ENCODE data around the gene MRPL18.
"Not testable (repeated sequence)": the region's sequence is repeated elsewhere in the genome, so short reads cannot be mapped to it uniquely, and the experiment has no call there.

Gene MRPL18

DNA sequence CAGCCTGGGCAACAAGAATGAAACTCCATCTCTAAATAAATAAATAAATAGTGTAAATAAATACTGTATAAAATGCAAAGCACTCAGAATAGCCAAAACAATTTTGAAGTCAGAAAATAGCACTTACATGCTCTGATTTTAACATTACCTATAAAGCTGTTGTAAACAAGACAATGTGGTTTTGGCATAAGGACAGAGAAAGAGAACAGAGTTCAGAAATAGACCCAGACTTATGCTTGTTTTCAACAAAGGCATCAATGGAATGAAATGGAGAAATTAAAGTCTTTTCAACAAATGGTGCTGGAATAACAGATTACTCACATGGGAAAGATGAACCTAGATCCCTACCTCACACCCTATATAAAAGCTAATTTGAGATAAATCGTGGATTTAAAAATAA lies 18.1 kb upstream of the MRPL18 start:
- H3K4me3 ChIP-seq (ENCODE audit: low read depth, low read length), result no peak overlapping the region

DNA sequence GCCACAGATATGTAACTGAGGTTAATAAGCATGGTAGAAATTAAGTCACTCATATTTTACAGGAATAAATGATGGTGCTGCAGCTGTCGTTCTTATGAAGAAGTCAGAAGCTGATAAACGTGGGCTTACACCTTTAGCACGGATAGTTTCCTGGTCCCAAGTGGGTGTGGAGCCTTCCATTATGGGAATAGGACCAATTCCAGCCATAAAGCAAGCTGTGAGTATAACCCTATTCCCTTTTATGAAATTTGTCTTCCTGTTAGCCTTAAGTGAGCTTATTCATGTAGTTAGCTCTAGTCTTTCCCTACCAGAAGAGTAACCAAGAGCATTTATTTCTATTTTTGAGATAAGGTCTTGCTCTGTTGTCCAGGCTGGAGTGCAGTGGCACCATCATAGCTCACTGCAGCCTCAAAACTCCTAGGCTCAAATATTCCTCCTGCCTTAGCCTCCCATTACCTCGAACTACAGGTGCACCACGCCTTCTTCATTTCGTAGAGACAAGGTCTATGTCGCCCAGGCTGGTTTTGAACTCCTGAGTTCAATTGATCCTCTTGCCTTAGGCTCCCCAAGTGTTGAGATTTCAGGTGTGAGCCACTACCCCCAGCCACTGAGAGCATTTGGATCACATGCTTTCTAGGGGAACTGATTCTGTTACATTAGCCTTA lies 12.9 kb upstream of the MRPL18 start:
- H3K4me3 ChIP-seq (ENCODE audit: low read depth, low read length), result no peak overlapping the region

DNA sequence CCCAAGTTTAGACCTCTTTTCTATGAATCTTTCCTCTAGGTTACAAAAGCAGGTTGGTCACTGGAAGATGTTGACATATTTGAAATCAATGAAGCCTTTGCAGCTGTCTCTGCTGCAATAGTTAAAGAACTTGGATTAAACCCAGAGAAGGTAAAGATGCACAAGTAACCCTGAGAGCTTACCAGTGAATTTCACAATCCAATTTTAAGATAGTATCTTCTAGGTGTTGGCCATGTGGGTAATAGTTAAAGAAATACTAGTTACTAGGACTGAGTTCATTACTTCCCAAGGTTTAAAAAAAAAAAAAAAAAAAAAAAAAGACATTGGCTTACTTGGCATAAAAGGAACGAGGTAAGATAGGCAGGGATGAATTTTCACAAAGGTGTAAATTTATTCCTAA lies 12.1 kb upstream of the MRPL18 start:
- H3K4me3 ChIP-seq (ENCODE audit: low read depth, low read length), result no peak overlapping the region

DNA sequence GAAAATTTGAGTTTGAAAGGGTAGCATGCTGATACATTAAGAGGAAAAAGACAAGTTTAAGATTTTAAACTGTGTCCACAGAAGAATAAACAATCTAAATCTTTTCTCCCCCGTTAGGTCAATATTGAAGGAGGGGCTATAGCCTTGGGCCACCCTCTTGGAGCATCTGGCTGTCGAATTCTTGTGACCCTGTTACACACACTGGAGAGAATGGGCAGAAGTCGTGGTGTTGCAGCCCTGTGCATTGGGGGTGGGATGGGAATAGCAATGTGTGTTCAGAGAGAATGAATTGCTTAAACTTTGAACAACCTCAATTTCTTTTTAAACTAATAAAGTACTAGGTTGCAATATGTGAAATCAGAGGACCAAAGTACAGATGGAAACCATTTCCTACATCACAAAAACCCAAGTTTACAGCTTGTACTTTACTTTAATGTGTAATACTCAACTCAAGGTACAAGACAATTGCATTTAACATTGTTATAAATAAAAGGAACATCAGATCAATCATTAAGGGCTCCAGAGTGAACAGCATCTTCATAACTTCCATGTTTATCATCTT lies 11.6 kb upstream of the MRPL18 start:
- no peak overlapping the region for H3K4me3 ChIP-seq (ENCODE audit: low read depth, low read length)

DNA sequence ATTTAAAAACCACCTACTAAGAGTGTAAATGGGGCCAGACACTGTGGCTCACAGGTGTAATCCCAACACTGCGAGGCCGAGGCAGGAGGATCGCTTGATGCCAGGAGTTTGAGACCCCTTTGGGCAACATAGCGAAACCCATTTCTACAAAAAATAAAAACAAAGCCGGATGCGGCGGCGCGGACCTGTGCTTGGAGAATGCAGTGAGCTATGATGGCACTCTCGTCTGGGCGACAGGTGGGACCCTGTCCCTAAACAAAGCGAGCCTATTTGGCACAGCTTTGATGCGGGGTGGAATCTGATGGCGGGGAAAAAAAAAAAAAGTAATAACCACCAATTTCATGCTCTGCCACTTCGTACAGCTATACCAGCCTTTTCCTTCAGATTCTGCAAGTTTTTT lies 2.0 kb upstream of the MRPL18 start:
- H3K4me3 ChIP-seq (ENCODE audit: low read depth, low read length), result peak overlapping the region; percentile 89

DNA sequence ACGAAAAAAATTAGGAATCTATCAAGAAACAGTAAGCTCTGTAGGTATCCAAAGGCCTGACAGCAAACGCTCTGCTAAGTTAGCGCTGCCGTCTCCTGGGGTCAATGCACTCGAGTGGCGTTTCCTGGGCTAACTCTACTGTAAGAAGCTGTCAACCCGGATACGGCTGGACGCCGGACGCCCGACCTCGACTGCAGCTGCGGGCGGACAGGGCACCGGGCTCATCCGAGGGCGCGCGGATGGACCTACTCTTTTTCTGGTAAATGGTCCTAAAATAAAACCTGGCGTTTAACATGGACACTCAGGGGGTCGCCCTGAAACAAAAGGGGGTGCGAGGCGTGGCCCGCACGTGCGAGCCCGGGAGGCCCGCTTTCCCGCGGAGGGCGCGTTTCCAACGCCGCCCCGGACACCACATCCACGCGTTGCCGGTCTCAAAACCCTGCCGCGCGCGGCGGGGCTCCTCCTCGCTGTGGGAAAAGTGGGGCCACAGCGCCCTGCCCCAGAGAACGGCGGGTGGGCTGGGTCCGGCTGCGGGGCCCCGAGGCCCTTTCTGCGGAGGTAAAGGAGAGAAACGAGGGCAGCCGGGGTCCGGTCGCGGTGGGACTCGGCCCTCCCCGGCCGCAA lies 1.4 kb upstream of the MRPL18 start:
- H3K4me3 ChIP-seq (ENCODE audit: low read depth, low read length), result peak overlapping the region; percentile 89

DNA sequence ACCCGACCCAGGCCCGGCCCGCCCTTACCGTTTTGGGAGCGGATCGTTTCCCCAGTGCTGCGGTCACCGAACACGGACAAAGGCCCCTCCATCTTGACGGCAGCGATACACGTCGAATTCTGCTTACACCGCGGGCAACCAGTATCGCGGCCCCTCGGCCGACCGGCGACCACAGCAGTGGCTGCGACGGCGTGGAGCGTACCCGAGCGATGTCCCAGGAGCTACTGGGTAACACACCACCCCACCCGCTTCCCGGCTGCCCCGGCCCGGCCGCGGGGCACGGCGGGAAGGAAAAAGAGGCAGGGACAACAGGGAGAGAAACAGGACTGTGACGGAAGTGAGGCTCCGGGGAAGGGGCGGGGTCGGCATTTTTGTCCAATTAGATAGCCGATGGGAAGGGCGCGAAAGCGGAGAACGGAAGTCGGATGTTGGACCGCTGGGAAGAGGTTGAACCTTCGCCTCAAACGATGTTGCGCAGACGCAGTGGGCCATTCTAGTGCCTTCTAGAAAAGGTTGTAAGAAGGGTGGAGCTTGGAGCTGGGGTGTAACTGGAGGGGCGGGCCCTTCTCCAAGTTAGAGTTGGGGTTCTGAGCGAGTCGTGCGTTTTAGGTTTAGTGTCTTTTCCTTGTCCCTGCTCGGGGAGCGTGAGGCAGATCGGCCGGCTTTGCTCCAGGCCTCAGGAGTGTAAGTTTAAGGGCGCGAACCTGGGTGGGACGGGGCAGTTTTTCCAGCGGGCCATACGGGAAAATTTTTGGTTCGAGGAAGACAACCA lies 704 bp upstream of the MRPL18 start, which contains the start of gene TCP1:
TCP1 (minus strand) TSS at position 226 of the 772 bp plus-strand sequence; CDS start at position 92, 134 bp downstream.
- peak within 1 kb of the TSS; percentile 98 for H3K4me3 ChIP-seq (ENCODE audit: low read depth, low read length)

DNA sequence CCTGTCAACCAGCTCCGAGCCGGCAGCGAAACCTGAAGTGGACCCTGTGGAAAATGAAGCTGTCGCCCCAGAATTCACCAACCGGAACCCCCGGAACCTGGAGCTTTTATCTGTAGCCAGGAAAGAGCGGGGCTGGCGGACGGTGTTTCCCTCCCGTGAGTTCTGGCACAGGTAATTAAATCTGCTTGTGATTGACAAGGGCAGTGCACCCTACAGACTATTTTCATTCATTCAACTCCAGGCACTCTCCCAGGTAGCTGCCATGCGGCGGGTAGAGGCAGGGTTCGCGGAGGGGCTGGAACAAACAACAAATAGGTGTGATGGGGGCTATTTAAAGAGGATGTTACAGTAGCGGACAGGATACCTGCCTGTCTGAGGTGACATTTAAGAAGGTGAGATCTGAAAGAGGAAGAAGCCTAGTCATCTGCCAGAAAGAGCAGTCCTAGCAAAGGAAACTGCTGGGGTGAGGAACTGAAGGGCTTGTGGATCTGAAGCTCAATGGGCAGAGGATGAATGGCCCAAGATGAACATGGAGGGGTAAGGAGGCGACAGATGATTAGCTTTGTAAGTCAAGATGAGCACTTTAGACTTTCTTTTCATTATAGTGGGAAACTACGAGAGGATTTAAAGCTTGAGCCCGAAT lies 810 bp downstream of the MRPL18 start:
- peak overlapping the region; percentile 98 for H3K4me3 ChIP-seq (ENCODE audit: low read depth, low read length)

DNA sequence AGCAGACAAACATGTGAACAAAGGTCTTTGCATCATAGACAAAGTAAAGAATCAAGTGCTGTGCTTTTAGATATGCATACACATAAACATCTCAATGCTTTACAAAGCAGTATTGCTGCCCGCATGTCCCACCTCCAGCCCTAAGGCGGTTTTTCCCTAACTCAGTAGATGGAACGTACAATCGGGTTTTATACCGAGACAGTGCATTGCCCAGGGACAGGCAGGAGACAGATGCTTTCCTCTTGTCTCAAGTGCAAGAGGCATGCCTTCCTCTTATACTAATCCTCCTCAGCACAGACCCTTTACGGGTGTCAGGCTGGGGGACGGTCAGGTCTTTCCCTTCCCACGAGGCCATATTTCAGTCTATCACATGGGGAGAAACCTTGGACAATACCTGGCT lies 4.7 kb downstream of the MRPL18 start:
- not testable (repeated sequence) for H3K4me3 ChIP-seq (ENCODE audit: low read depth, low read length)

DNA sequence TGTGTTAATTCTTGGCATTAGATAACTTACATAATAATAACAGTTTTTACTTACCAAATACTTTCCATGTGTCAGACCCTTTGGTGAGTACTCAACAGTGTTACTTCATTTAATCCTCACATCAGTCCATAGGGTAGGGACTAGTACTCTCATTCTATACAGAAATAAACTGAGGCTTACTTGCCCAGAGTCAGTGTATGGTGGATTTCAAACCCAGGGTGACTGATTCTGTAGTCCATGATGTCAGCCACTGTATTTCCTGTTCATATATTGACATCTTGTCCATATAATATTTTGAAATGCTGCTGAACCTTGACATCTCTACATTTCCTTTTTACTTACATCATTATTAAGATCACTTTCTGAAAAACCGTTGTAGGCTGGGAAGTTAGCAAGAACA lies 7.3 kb downstream of the MRPL18 start:
- no peak overlapping the region for H3K4me3 ChIP-seq (ENCODE audit: low read depth, low read length)

DNA sequence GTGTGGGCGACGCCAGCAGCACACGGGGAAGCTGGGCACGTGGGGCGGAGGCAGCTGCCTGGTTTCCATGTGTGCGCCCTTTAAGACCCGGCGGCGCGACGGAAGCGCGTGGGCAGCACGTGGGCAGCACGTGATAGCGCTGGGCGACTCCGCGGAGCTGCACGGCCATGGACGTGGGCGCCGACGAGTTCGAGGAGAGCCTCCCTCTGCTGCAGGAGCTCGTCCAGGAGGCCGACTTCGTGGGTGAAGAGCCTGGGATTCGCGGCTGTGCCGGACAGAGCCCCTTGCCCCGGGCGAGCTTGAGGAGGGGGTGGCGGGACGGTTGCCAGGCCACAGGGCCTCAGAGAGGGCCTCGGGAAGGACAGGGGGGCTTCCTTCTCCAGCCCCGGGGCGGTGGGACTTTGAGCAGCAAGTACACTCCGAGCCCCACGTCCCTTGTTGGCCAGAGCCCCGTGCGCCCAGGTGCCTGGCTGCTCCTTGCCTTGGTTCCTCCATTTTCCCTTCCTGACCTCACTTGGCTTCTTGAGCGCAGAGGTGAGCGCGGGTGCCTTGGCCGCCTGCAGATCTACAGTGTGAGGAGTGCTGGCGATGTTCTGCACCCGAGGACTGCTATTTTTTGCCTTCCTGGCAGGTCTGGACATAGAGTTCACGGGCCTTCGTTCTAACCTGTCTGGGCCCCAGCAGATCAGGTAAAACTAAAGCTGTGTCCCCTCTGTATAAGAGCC lies 10.0 kb downstream of the MRPL18 start, which contains the start of gene PNLDC1:
PNLDC1 (plus strand) TSS at position 136 of the 725 bp plus-strand sequence; CDS start at position 168, 32 bp downstream.
- no peak within 1 kb of the TSS for H3K4me3 ChIP-seq (ENCODE audit: low read depth, low read length)

DNA sequence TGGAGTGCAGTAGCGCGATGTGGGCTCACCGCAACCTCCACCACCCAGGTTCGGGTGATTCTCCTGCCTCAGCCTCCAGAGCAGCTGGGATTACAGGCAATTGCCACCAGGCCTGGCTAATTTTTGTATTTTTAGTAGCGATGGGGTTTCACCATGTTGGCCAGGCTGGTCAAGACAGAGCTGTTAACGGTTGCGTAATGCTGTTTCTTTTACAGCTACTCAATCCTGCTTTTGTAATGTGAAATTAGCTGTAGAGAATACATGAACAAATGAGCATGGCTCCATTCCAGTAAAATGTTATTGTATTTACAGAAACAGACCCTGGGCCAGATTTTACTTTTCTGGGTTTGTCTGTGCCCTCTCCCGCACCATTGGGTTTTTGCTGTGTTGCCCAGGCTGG lies 11.7 kb downstream of the MRPL18 start:
- no peak overlapping the region for H3K4me3 ChIP-seq (ENCODE audit: low read depth, low read length)

DNA sequence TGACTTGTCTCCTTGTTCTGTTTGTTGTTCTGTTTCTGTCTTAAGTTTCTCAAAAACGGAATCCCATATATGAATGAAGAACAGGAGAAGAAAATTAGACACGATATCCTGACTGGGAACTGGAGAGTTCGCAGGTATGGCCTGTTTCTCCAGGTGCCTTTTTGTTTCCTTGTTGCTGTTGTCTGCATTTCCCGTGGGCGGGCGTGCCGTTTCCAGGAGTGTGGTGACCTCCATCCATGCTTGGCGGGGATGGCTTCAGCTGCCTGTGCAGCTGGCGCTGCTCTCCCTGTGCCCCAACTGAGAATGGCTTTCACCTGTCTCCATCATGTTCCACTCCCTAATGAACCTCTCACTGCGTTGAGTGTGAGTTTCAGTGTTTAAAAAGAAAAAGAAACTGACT lies 14.2 kb downstream of the MRPL18 start:
- no peak overlapping the region for H3K4me3 ChIP-seq (ENCODE audit: low read depth, low read length)

DNA sequence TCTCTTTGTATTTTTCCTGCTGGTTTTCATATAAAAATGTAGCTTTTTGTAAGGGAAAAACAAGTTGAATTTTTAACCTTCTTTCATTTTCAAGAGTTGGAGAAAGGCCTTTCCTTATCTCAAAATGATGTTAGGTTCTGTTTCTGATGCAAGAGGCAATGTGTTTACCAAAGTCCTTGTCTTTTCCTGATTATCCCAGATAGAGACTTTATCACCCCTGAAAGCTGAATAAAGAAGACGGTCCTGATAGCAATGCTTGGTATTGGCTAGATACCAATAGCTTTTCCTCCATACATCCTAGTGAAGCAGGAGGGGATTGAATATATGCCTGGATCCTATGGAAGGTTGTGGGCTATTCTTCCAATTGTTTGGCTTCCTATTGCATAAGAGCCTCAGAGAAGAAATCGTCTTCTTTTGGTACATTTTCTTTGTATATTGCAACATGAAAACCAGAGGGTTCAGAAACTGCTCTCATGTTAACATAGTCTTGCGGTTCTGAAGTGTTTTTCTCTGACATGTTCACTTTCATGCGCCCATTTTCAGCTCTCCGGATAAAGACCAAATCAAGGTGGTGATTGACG lies 15.3 kb downstream of the MRPL18 start:
- H3K4me3 ChIP-seq (ENCODE audit: low read depth, low read length), result no peak overlapping the region

DNA sequence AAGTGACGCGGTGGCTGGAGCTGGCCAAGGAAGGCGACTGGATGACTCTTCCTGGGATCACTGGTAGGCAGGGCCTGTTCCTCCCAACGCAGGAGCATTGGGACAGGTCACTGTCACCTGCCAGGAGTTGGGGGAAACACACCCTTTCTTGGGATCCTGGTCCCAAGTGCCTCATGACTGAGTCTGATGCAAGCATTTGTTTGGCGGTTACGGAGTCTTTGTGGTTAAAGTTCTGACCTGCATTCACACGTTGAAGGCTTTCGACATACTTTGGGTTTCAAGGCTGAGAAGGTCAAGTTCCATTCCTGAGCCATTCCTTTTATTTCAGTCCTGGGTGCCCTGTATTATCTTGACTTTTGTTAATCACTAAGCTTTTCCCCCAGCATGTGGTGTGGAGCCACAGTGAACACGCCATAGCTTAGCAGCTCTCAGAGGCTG lies 15.8 kb downstream of the MRPL18 start:
- H3K4me3 ChIP-seq (ENCODE audit: low read depth, low read length), result no peak overlapping the region

DNA sequence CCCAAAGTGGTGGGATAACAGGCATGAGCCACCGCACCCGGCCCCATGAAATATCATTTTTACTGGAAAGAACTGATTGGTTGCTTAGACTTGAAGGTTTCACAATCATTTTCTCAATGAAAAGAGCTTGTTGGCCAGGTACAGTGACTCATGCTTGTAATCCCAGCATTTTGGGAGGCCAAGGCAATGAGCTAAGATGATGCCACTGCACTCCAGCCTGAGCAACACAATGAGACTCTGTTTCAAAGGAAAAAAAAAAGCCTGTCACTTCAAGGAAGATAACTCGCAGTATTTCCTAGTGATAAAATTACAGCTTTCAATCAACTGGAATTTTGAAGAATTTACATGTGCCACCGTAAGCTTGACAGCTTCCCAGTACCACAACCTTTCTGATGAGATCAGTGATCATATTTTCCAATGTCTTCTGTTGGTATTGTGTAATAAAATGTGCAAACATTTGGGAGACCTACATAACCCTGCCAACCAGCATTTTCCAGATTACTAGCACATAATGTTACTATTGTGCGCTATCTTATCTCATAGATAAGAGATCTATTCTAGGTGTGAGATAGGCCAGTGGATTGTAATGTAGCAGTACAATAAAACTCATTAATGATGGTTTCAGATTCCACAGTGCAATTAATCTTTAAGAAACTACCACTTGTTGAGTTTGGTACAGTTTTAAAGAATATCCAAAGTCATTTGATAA lies 17.0 kb downstream of the MRPL18 start:
- no peak overlapping the region for H3K4me3 ChIP-seq (ENCODE audit: low read depth, low read length)

DNA sequence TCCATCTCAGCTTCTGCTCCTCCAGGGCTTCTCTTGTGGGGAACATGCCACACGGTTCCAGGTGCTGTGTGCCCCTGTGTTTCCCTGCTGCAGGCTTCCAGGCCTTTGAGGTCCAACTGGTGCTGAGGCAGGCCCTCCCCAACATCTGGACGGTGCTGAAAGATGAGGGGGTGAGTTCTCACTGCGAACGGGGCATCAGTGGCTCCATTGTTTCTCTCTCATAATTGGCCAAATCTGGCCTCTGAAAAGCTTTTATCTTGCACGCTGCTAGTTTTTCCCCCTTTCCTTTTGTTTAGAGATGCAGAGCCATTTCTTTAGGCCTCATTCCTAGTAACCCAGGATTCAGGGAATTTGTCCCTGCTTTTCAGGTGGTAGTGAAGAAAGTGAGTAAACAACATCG lies 18.4 kb downstream of the MRPL18 start:
- no peak overlapping the region for H3K4me3 ChIP-seq (ENCODE audit: low read depth, low read length)

DNA sequence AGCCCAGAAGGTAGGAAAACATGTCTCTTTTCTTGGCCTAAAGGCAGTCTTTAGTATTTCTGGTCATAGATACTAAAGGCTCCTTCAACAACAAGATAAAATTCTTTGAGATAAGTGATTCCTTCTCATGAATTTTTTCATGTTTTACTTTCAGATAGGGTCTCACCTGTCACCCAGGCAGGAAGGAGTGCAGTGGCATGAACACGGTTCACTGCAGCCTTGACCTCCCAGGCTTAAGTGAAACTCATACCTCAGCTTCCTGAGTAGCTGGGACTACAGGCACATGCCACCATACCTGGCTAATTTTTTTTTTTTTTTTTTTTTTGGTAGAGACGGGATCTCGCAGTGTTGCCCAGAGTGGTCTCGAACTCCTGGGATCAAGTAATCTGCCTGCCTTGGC lies 18.9 kb downstream of the MRPL18 start:
- H3K4me3 ChIP-seq (ENCODE audit: low read depth, low read length), result no peak overlapping the region

DNA sequence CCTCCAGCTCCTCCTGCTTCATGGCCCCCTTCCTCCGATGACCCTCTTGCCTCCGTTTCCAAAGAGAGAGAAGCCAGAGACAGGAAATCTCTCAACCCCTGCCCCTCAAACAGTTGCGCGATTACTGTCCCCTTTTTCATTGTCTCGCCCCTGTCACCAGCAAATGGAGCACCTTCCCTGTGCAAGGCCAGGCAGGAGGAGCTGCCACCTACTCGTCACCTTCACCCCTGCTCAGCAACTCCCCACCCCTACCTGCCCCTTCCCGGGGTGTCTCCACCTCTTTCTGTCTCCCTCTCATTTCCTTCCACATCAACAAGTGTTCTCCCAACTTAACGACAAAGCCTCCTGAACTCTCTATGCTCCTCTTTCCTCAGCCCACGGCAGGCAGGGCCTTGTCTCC lies 23.5 kb downstream of the MRPL18 start:
- H3K4me3 ChIP-seq (ENCODE audit: low read depth, low read length), result no peak overlapping the region

Data from iPS-11a (cell line).